Measurements from ENCODE around the gene ATP1B2. TPM values are rescaled to one million over a fixed set of nuclear protein-coding genes. Genes with fewer than 3 reads are reported as not detected.
A peak's percentile ranks its signal among the peaks of the same experiment; 100 is the strongest.

The ATP1B2 gene
- polyA plus RNA-seq, 1 experiment = not detected

DNA sequence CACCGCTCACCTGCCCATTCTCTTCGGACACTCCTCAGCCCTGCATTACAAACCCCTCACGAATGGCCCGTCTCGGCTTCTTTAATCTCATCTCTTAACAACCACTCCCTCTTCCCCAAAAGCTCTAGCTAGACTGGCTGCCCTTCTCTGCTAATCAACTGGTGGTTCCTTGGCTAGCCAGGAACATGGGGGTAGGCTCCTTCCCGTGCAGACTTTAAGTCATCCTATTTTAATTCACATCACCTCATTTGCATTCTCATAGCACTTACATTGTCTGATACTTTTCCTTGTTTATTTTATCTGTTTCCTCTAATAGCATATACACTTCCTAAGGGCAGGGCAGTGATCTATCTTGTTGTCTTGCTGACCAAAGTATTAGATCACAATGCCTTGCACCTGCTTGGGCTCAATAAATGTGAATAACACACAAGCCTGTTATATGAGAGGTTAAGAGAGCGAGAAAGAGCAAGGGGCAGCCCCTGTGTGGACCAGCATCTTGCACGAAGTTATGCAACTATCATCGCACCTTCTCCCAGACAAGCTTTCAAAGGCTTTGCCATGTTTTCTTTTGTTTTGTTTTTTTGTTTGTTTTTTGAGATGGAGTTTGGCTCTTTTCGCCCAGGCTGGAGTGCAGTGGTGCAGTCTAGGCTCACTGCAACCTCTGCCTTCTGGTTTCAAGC, 26.8 kb downstream of the ATP1B2 start:
- no peak for DNase-seq (ENCODE audit: low read depth)
- H3K4me3 ChIP-seq (ENCODE audit: low read depth, low read length) = no peak overlapping the region
- TF ChIP-seq, protein P1, sequence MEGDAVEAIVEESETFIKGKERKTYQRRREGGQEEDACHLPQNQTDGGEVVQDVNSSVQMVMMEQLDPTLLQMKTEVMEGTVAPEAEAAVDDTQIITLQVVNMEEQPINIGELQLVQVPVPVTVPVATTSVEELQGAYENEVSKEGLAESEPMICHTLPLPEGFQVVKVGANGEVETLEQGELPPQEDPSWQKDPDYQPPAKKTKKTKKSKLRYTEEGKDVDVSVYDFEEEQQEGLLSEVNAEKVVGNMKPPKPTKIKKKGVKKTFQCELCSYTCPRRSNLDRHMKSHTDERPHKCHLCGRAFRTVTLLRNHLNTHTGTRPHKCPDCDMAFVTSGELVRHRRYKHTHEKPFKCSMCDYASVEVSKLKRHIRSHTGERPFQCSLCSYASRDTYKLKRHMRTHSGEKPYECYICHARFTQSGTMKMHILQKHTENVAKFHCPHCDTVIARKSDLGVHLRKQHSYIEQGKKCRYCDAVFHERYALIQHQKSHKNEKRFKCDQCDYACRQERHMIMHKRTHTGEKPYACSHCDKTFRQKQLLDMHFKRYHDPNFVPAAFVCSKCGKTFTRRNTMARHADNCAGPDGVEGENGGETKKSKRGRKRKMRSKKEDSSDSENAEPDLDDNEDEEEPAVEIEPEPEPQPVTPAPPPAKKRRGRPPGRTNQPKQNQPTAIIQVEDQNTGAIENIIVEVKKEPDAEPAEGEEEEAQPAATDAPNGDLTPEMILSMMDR (IDR thresholded peaks at IDR 0.05; ENCODE audit: insufficient read depth, low read depth, low read length) = no peak
- peaks cover 22% of the 10 kb centered on the region for H3K36me3 ChIP-seq (ENCODE audit: control insufficient read depth, insufficient read depth, low read length)
- no peaks in the 10 kb centered on the region for H3K27me3 ChIP-seq (ENCODE audit: control insufficient read depth, insufficient read depth, low read length)
- ChIA-PET CTCF (interaction anchor here (0.6 kb wide), 1 partner anchor 10 kb away, joined by 3 read pairs; no protein-coding TSS in a partner anchor), POLR2A (no interaction called here)

DNA sequence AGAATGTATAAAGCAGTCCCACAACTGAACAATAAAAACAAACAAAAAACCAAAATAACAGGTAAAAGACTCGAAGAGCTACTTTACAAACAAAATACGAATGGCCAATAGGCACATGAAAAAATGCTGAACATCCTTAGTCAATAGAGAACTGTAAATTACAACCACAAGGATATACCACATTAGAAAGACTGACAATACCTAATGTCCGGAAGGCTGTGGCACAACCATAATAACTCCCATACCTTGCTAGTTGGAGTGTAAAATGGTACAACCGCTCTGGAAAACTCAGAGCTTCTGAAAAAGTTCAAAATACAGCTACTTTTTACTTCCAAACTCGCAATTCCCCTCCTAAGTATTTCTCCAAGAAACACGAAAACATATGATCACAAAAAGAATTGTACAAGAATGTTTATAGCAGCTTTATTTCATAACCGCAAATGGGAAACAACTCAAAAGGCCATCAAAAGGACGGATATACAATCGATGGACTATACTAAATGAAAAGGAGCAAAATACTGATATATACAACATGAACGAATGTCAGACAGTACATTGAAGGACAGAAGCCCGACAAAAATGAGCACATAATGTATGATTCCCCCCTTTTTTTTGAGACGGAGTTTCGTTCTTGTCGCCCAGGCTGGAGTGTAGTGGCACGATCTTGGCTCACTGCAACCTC, 34.3 kb downstream of the ATP1B2 start:
- peak overlapping the region; percentile 52 for H3K4me3 ChIP-seq (ENCODE audit: low read depth, low read length)
- no peak for DNase-seq (ENCODE audit: low read depth)
- ChIA-PET CTCF (interaction anchor here (1.1 to 5.2 kb wide), 4 partner anchors 10 to 96 kb away, joined by 4 to 91 read pairs (median 6); partner anchors contain the start of gene SHBG), POLR2A (interaction anchor here (0.6 kb wide), 1 partner anchor 25 kb away, joined by 8 read pairs; no protein-coding TSS in a partner anchor)
- H3K27me3 ChIP-seq (ENCODE audit: control insufficient read depth, insufficient read depth, low read length) = no peaks in the 10 kb centered on the region
- TF ChIP-seq, protein P1 (IDR thresholded peaks at IDR 0.05; ENCODE audit: insufficient read depth, low read depth, low read length) = no peak
- no peaks in the 10 kb centered on the region for H3K36me3 ChIP-seq (ENCODE audit: control insufficient read depth, insufficient read depth, low read length)

DNA sequence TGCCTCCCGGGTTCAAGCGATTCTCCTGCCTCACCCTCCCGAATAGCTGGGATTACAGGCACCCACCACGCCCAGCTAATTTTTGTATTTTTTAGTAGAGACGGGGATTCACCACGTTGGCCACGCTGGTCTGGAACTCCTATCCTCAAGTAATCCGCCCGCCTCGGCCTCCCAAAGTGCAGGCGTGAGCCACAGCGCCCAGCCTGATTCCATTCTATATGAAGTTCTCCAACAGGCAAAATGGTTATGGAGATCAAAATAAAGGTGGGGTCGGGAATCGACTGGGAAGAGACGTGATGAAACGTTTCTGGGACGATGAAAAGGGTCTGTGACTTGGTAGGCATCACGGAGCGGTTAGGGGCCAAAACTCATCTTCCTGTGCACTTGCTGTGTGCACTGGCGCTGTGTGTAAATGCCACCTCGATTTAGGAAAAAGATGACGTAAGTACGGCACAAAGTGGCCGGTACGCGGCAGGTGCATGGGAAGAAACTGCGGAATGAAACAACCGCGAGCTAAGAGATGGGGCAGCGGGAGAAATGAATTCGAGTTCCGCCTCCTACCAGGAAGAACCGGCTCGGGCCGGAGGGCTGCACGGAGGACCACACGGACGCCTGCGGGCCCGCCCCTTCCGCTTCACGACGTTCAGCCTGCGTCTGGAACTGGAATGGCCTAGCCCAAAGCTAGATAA, 35.0 kb downstream of the ATP1B2 start:
- CTCF ChIA-PET = interaction anchor here (0.6 to 5.2 kb wide), 10 partner anchors 12 to 640 kb away, joined by 3 to 91 read pairs (median 6); partner anchors contain the start of genes SAT2 and SHBG
- H3K4me3 ChIP-seq (ENCODE audit: low read depth, low read length) = peak overlapping the region; percentile 52

DNA sequence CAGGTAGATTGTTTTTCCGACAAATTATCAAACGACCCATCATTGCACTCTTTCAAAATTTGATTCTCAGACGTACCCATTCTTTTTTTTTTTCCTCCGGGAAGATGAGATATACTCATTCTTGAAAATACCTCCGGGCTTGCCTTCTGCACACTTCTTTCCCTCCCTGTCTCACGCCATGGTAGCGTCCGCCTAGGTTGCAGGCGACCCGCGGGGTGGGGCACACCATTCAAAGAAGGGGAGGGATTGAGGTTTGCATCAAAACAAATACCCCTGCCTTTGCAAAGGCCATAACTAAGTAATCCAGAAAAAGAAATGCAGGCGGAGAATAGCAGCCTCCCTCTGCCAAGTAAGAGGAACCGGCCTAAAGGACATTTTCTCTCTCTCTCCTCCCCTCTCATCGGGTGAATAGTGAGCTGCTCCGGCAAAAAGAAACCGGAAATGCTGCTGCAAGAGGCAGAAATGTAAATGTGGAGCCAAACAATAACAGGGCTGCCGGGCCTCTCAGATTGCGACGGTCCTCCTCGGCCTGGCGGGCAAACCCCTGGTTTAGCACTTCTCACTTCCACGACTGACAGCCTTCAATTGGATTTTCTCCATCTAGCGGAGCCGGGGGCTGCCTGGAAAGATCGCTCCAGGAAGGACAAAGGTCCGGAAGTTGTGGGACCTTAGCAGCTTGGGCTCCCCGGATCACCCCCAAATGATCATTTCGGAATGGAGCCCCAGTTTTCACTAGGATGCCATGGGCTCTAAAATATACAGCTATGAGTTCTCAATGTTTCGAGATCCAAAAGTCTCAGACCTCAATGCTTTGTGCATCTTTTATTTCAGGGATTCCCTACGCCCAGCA, 35.7 kb downstream of the ATP1B2 start:
- H3K36me3 ChIP-seq (ENCODE audit: control insufficient read depth, insufficient read depth, low read length) = no peaks in the 10 kb centered on the region
- ChIA-PET CTCF (interaction anchor here (0.6 to 5.2 kb wide), 23 partner anchors 13 to 640 kb away, joined by 3 to 91 read pairs (median 5); partner anchors contain the start of genes SAT2, SHBG and SOX15), POLR2A (interaction anchor here (0.6 to 1.4 kb wide), 3 partner anchors 102 to 228 kb away, joined by 5 to 7 read pairs (median 6); no protein-coding TSS in a partner anchor)
- TF ChIP-seq, protein P1 (IDR thresholded peaks at IDR 0.05; ENCODE audit: insufficient read depth, low read depth, low read length) = no peak
- DNase-seq (ENCODE audit: low read depth) = no peak
- peak overlapping the region; percentile 52 for H3K4me3 ChIP-seq (ENCODE audit: low read depth, low read length)
- H3K27me3 ChIP-seq (ENCODE audit: control insufficient read depth, insufficient read depth, low read length) = no peaks in the 10 kb centered on the region

More for the DNA sequence above, 35.0 kb downstream of the ATP1B2 start:
- TF ChIP-seq, protein P1 (IDR thresholded peaks at IDR 0.05; ENCODE audit: insufficient read depth, low read depth, low read length) = no peak
- DNase-seq (ENCODE audit: low read depth) = peak; percentile 49
- POLR2A ChIA-PET = interaction anchor here (0.6 kb wide), 2 partner anchors 102 to 227 kb away, joined by 6 to 7 read pairs; no protein-coding TSS in a partner anchor
- H3K27me3 ChIP-seq (ENCODE audit: control insufficient read depth, insufficient read depth, low read length) = no peaks in the 10 kb centered on the region
- no peaks in the 10 kb centered on the region for H3K36me3 ChIP-seq (ENCODE audit: control insufficient read depth, insufficient read depth, low read length)
